ENCODE data around the gene TXNRD3.

Gene TXNRD3

DNA sequence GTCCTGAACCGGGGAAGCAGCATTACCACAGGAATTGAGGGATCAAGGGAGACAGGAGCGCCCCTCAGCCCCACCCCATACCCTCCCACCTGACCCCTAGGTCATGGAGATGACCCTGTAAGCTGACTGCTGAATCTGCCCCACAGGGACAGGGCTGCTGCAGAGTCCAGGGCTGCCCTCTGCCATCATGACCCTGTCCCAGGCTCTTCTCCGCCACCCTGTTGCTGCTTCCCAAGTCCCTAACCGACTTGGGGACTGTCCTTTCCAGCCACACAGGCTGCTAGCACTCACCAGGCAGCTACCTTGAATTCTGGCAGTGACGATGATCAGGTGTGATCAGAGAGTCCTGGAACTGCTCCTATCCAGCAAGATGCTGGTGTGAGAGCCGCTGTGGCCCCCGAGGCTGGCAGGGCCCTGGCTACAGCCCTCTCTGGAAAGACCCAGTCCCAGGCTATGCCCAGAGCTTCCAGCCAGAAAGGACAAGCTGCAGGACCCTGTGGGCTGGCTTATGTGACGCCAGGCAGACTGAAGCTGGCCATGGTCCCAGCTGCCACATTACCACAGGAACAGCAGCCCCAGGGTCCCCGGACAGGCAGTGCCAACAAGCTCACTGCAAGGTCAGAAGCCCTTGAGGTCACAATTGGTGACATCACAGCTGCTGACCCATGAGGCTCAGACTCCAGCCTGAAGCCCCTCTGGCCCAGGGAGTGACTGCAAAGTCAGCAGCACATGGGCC, 96.4 kb downstream of the TXNRD3 start, which contains the start of gene C3orf22:
Gene C3orf22 (minus strand): TSS at position 597 of the 736 bp plus-strand sequence. CDS start 5,542 bp downstream, outside the sequence.
- Histone ChIP-seq H3K79me2 (ENCODE audit: low read length) (no peaks in the 10 kb centered on the region), H3K9me3 (ENCODE audit: insufficient read depth, low read length) (no peaks in the 10 kb centered on the region), H2AFZ (ENCODE audit: low read depth, low read length) (no peak within 1 kb of the TSS), H3K4me1 (ENCODE audit: low read length) (no peaks in the 10 kb centered on the region), H3K9ac (ENCODE audit: low read length) (no peak within 1 kb of the TSS), H3K27ac (ENCODE audit: low read length) (no peak within 1 kb of the TSS), H4K20me1 (ENCODE audit: insufficient read depth, low read length) (no peaks in the 10 kb centered on the region), H3K4me2 (ENCODE audit: low read length) (no peak within 1 kb of the TSS), H3K4me3 (ENCODE audit: low read length) (no peak within 1 kb of the TSS), H3K36me3 (replicated peaks; ENCODE audit: low read depth, low read length) (no peaks in the 10 kb centered on the region), H3K27me3 (ENCODE audit: low read depth, low read length) (peaks cover 11% of the 10 kb centered on the region)
- TF ChIP-seq, protein P1, sequence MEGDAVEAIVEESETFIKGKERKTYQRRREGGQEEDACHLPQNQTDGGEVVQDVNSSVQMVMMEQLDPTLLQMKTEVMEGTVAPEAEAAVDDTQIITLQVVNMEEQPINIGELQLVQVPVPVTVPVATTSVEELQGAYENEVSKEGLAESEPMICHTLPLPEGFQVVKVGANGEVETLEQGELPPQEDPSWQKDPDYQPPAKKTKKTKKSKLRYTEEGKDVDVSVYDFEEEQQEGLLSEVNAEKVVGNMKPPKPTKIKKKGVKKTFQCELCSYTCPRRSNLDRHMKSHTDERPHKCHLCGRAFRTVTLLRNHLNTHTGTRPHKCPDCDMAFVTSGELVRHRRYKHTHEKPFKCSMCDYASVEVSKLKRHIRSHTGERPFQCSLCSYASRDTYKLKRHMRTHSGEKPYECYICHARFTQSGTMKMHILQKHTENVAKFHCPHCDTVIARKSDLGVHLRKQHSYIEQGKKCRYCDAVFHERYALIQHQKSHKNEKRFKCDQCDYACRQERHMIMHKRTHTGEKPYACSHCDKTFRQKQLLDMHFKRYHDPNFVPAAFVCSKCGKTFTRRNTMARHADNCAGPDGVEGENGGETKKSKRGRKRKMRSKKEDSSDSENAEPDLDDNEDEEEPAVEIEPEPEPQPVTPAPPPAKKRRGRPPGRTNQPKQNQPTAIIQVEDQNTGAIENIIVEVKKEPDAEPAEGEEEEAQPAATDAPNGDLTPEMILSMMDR (IDR thresholded peaks at IDR 0.05; ENCODE audit: low read depth, low read length): no peak
- TF ChIP-seq EZH2phosphoT487 (IDR thresholded peaks at IDR 0.05; ENCODE audit: low read depth): no peak

DNA sequence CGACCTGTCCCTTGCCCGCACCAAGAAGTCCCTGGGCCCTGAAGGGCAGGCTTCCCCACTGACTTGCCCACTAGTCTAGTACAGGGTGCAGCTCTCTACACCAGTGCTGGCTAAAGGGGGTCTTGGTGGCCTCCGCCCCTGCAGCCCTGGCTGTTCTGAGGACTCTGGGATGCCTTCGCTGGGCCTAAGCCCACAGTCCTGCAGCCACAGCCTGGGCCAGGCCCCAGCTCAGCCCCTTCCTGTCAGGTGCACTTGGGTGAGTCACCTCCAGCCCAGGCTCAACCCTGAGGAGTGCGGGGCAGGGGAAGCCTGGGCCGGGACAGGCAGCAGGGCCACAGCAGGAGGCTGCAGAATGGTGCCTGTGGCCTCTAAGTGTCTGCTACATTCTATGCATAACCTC, 97.2 kb downstream of the TXNRD3 start:
- H4K20me1 ChIP-seq (ENCODE audit: insufficient read depth, low read length): no peaks in the 10 kb centered on the region
- no peaks in the 10 kb centered on the region for H3K9me3 ChIP-seq (ENCODE audit: insufficient read depth, low read length)
- H3K9ac ChIP-seq (ENCODE audit: low read length): no peak overlapping the region
- H3K4me3 ChIP-seq (ENCODE audit: low read length): no peak overlapping the region
- H3K79me2 ChIP-seq (ENCODE audit: low read length): no peaks in the 10 kb centered on the region
- TF ChIP-seq, protein P1 (IDR thresholded peaks at IDR 0.05; ENCODE audit: low read depth, low read length): no peak
- TF ChIP-seq EZH2phosphoT487 (IDR thresholded peaks at IDR 0.05; ENCODE audit: low read depth): no peak
- no peak overlapping the region for H2AFZ ChIP-seq (ENCODE audit: low read depth, low read length)
- H3K27me3 ChIP-seq (ENCODE audit: low read depth, low read length): 0 out of 2 replicates have a peak, but pooled peaks cover 5% of the 10 kb centered on the region
- no peak overlapping the region for H3K27ac ChIP-seq (ENCODE audit: low read length)
- H3K4me1 ChIP-seq (ENCODE audit: low read length): no peaks in the 10 kb centered on the region
- H3K36me3 ChIP-seq (replicated peaks; ENCODE audit: low read depth, low read length): no peaks in the 10 kb centered on the region
- no peak overlapping the region for H3K4me2 ChIP-seq (ENCODE audit: low read length)

DNA sequence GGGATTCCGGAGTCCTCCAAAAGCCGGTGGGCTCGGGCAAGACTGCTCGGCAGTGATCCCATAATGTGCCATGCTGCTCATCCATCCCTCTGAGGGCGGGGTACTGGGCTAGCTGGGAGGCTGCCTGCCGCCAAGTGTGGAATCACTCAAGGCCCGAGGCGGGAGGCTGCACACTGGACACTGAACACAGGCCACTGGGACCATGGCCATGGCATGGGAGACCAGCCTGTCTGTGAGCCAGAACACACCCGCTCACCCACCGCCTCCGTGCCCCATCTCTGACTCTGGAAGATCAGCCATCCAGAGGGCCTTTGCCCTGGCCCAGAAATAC, 97.5 kb downstream of the TXNRD3 start:
- Histone ChIP-seq H3K79me2 (ENCODE audit: low read length) (no peaks in the 10 kb centered on the region), H3K4me2 (ENCODE audit: low read length) (no peak overlapping the region), H3K4me3 (ENCODE audit: low read length) (no peak overlapping the region), H4K20me1 (ENCODE audit: insufficient read depth, low read length) (no peaks in the 10 kb centered on the region), H3K36me3 (replicated peaks; ENCODE audit: low read depth, low read length) (no peaks in the 10 kb centered on the region), H3K27ac (ENCODE audit: low read length) (no peak overlapping the region), H3K4me1 (ENCODE audit: low read length) (no peaks in the 10 kb centered on the region), H3K9ac (ENCODE audit: low read length) (no peak overlapping the region), H3K9me3 (ENCODE audit: insufficient read depth, low read length) (no peaks in the 10 kb centered on the region), H3K27me3 (ENCODE audit: low read depth, low read length) (0 out of 2 replicates have a peak, but pooled peaks cover 2% of the 10 kb centered on the region), H2AFZ (ENCODE audit: low read depth, low read length) (no peak overlapping the region)
- TF ChIP-seq, protein P1 (IDR thresholded peaks at IDR 0.05; ENCODE audit: low read depth, low read length): no peak
